ENCODE measurements around the gene DRD4.

Gene DRD4

GRCh38 chr11:621838-622237 is 15.2 kb upstream of the DRD4 start:
- no peak for DNase-seq

DNA sequence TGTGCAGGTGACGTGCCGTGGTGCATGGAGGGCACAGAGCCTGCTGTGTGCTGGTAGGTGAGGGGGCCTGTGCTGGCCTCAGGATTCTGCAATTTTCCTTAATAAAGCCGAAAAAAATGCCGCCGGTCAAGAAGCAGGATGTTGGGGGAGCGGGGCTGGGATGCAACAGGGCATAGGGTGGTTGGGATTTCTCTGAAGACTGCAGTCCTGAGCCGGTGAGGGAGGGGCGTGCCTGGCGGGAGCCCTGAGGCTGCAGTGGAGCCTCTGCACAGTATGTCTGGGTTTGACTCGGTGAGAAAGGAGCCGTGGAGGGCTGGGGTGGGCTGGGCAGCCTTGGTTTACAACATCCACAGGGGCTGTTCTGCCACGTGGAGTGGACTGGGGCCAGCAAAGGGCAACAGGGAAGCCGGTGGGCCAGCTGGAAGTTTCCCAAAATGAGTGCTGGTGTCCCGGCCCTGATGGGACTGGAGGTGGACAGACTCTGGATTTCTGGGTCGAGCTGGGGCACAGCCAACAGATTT is 13.7 kb upstream of the DRD4 start:
- DNase-seq, result no peak

DNA sequence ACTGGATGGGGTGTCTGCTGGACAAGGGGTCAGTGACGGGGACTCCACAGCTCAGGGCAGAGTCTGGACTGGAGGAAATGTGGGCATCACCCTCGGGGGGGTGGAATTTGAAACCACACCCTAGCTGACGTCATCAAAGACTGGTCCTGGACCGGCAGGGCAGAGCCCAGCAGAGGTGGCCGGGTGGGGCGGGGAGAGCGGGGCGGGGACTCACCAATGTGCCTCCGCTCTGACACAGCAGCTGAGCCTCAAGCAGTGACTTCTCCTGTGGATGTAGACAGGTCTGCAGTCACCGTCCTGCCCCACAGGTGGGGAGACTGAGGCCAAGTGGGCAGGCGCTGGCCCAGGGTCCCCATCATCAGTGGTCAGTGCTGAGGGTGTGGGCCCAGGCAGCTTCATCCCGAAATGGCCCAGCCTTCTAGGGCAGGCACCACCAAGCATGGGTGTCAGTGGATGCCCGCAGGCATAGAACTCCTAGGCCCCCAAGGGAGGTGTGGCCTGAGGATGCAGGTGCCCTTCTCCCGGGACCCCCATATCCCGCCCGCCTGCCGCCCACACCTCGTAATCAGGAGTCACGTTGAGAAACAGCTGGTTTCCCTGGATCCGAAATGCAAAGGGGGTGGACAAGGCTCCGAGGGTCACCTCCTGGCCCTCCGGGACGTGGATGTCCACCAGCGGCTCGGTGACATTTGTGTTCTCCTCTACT is 12.9 kb upstream of the DRD4 start:
- no peak for DNase-seq

DNA sequence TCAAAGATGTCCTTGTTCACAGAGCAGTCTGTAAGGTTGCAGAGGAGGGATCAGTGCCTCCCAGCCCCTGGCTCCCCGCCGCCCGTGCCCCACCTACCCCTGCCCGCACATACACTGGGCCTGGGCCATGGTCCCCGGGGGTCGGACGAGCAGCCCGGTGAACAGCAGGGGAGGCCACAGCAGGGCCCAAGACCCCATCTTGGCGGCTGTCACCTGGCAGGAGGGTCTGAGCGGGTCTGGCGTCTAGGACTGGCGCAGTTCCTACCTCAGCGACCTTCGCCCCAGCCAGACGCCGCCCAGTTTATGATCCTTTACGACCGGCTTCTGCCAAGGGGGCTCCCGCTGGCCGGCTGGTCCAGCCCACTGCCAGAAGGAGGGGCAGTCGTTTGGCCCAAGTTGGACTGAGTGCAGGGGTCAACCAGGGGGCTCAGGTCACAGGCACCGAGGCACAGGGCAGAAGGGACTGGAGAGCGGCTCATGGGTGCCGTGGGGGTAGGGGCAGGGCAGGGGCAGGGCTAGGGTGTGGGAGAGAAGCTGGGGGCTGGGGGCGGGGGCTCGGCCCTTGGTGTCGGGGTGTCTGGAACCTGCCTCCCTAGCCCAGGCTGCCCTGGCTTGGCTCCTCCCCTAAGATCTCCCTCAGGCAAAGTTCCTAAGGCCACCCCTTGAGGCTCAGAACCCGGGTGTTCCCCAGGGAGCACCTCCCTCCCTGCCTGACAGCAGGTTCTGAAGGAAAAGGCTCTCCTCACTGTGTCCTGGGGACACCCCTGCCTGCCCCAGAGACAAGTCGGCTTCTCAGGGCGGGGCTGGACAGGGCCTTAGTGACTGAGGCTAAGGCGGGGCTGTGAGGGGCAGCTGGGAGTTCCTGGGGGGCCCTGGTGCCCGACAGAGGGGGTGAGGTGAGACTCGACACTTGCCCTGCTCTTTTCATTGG is 12.1 kb upstream of the DRD4 start, which contains the start of gene CDHR5:
TSS of gene CDHR5 (minus strand) at position 251 of the 931 bp plus-strand sequence. CDS start at position 198, 53 bp downstream.
- no peak for DNase-seq

DNA sequence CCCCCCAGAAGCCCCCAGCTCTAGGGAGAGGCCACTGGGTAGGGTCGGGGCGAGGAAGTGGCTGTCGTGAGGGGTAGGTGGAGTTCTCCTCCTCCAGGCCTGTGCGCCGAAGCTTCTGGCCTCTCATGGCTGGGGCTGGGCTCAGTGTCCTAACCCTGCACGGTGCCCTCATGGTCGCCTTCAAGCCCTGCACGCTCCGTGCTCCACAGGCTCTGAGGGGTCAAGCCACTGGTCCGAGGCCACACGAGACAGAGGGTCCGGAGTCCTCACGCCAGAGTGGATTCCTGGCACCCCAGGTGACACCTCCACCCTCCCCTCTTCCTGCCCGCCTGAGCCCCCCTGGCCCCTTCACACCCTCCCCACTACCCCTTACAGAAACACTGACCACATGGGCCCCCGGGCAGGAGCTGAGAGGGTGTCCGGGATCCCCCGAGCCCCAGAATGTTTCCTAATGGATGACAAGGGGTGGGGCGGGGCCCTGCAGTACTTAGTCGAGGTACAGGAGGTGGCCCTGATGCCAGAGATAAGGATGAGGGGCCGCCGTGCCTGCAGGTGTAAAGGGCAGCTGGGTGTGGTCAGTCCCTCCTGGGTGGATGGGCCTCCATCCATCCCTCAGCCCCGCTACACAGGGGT is 11.3 kb upstream of the DRD4 start:
- no peak for DNase-seq

- no peak for DNase-seq
Observed at GRCh38 chr11:626475-627307, 10.4 kb upstream of the DRD4 start, which contains the start of gene SCT. Gene SCT (minus strand): TSS chr11:627181. CDS start chr11:627143, 38 bp downstream.

- no peak for DNase-seq
Observed at GRCh38 chr11:627308-627576, 9.8 kb upstream of the DRD4 start.

GRCh38 chr11:628056-628455 is 9.0 kb upstream of the DRD4 start:
- DNase-seq, result no peak

- DNase-seq, result no peak
Observed at GRCh38 chr11:629237-629583, 7.9 kb upstream of the DRD4 start.

- DNase-seq, result no peak
Observed at GRCh38 chr11:630871-631270, 6.2 kb upstream of the DRD4 start.

DNA sequence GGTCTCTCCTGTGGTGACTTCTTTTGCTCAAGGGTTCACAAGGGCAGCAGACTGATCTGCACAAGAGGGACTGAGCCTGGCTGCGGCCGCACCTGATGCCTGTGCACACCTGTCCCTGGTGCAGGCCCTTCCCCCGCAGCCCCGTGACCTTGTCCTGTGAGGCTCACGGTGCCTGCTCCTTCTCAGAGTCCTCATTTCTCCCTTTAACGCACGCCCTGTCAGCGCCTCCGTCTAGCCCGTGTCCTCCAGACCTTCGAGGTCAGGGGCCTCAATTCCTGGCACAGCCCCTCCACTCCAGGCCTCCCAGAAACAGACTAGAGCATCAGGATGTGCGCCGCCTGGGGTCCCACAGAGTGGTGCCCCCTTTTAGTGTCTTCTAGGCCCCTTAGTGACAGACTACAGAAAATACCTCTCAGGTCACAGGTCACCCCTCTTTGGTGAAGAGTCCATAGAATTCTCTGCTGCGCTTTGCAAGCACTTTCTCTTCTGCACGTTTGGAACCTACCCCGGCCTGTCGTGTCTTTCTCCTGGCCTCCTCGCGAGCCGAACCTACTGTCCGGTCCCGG is 1.0 kb upstream of the DRD4 start:
- DNase-seq, result no peak

- no peak for DNase-seq
Observed at GRCh38 chr11:637333-637592, 194 bp downstream of the DRD4 start.

DNA sequence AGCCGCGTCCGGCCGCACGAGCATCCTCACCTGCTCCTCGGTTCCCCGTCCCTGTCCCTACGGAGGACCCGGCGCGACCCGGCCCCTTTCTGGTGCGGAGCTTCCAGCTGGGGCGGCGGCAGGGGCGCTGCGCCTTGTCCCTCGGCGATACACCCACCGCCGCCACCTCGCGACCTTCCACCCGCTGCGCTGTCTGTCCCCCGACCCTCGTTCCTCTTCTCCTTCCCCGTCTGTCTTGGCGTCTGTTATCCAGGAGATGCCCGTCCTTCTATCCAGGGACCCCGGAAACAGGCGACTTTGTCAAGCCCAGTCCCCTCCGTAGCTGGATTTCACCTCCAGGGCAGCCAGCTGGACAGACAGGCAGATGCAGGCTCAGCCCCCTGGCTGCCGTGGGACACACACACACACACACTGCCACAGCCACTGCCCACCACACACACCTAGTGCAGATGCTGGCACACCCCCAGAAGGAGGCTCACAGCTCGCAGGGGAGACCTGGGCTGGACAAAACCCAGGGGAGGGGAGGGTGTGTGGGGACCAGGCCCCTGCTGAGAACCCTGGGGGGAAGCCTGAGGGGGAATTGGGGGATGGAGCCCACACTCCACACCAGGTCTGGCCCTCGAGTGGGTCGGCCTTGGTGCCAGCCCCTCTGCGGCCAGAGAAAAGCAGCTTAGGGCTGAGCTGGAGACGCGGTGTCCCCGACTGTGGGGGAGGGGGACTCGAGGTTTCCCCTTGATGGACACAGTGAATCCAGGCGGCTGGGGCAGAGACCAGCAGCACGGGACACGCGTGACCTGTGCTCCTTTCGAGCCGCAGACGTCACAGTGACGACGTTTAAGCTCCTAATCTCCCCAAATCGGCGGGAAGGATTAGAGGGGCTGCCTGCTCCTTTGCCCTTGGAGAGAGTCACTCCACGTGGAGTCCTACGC is 788 bp downstream of the DRD4 start:
- no peak for DNase-seq

DNA sequence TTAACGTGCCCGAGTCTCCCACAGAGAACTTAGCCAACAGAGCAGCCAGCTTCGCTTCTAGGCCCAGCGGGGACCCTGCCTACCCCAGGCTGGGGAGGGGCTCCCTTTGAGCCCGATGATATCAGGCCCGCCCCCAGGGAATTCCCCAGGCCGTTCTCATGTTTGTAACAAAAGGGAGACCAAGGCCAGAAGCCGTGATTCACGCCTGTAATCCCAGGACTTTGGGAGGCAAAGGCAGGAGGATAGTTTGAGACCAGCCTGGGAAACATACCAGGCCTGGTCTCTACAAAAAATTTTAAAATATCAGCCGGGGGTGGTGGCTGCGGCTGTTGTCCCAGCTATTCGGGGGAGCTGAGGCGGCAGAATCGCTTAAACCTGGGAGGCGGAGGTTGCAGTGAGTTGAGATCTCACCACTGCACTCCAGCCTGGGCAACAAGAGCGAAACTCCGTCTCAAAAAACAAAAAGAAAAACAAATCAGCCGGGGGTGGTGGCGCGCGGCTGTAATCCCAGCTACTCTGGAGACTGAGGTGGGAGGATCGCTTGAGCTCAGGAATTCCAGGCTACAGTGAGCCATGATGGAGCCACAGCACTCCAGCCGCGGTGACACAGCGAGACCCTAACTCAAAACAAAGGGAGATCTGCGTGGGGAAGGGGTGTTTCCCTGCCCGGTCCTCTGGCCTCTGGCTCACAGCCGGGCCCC is 1.7 kb downstream of the DRD4 start:
- DNase-seq, result no peak

GRCh38 chr11:639332-639955 is 2.4 kb downstream of the DRD4 start:
- DNase-seq, result no peak

DNA sequence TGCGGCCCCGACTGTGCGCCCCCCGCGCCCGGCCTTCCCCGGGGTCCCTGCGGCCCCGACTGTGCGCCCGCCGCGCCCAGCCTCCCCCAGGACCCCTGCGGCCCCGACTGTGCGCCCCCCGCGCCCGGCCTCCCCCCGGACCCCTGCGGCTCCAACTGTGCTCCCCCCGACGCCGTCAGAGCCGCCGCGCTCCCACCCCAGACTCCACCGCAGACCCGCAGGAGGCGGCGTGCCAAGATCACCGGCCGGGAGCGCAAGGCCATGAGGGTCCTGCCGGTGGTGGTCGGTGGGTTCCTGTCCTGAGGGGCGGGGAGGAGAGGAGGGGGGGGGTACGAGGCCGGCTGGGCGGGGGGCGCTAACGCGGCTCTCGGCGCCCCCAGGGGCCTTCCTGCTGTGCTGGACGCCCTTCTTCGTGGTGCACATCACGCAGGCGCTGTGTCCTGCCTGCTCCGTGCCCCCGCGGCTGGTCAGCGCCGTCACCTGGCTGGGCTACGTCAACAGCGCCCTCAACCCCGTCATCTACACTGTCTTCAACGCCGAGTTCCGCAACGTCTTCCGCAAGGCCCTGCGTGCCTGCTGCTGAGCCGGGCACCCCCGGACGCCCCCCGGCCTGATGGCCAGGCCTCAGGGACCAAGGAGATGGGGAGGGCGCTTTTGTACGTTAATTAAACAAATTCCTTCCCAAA is 3.1 kb downstream of the DRD4 start:
- DNase-seq, result no peak

DNA sequence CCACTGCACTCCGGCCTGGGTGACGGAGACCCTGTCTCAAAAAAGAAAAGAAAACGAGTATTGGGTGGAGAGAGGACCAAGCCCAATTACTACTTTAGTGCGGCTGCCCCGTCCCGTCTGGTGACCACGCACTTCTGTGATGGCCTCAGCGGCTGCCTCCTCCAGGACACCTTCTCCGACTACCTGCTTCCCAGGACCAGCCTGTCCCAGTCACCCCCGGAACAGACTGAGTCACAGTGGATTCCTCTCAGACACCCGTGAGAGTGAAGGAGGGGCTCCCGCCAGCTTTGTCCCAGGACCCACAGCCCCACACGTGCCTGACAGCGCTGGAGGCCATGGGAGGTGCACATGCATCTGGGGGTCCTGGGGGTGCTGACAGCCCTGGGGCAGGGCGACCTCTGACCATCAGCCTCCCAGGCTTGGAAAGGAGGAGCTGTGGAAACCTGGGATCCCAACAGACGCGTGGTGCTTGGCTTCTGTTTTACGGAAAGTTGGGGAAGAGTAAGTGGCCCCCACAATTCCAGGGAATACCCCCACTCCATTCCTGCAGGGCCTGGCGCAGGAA is 4.8 kb downstream of the DRD4 start:
- no peak for DNase-seq

DNA sequence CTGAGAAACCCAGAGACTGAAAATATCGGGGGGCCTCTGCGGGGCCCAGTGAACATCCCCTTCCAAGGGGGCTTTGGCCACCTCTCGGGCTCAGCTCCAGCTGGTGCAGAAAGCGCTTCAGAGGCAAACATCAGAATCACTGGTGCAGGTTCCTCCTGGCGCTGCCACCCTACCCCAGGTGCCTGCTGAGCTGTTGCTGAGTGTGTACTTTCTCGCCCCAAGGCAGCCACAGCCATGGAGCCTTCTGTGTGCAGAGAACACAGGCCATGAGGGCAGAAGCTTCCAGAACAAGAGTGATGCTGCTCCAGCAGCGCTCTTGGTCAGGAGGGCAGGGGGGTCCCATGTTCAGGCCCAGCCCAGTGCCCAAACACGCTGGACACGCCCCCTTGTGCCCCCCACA is 6.3 kb downstream of the DRD4 start:
- no peak for DNase-seq
